GM12873 (cell line): ENCODE data around the gene C3orf70.

Experiments
- TF ChIP-seq, protein P1 (sequence below): IDR thresholded peaks from 2 replicates; pipeline ENCODE4 v1.5.1; 2012; ENCODE audit warnings: low read depth, mild to moderate bottlenecking, moderate library complexity, low read length, control low read depth; ENCODE audit not compliant: insufficient read depth; ENCODE audit errors: missing control alignments

Gene C3orf70

DNA sequence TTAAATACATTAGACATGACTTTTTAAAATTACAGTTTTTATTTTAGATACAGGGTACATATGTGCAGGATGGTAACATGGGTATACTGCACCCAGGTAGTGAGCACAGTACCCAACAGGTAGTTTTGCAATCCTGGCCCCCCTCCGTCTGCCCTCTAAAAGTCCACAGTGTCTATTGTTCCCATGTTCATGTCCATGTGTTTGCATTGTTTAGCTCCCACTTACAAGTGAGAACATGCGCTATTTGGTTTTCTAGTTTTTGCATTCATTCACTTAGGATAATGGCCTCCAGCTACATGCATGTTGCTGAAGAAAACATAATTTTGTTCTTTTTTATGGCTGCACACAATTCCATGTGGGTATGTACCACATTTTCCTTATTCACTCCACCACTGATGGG is 23.8 kb downstream of the C3orf70 start:
- TF ChIP-seq, protein P1, sequence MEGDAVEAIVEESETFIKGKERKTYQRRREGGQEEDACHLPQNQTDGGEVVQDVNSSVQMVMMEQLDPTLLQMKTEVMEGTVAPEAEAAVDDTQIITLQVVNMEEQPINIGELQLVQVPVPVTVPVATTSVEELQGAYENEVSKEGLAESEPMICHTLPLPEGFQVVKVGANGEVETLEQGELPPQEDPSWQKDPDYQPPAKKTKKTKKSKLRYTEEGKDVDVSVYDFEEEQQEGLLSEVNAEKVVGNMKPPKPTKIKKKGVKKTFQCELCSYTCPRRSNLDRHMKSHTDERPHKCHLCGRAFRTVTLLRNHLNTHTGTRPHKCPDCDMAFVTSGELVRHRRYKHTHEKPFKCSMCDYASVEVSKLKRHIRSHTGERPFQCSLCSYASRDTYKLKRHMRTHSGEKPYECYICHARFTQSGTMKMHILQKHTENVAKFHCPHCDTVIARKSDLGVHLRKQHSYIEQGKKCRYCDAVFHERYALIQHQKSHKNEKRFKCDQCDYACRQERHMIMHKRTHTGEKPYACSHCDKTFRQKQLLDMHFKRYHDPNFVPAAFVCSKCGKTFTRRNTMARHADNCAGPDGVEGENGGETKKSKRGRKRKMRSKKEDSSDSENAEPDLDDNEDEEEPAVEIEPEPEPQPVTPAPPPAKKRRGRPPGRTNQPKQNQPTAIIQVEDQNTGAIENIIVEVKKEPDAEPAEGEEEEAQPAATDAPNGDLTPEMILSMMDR = no peak

DNA sequence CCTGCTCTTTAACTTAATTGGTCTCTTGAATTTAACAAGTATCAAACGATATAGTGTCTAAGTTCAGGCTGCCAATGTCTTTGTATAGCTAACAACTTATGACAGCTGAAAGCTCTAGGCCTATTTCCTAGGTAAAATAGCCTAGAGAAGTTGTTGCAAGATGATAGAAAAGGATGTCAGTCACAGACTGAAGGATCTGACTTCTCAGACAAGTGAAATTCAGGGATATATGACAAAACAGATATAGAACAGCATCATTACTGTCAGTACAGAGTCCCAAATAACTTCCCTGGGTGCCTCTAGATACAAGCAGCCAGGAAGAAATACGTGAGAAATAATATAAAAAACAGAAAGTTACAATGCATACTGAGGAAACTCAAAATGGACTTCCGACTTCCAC is 26.7 kb downstream of the C3orf70 start:
- TF ChIP-seq, protein P1 = no peak

DNA sequence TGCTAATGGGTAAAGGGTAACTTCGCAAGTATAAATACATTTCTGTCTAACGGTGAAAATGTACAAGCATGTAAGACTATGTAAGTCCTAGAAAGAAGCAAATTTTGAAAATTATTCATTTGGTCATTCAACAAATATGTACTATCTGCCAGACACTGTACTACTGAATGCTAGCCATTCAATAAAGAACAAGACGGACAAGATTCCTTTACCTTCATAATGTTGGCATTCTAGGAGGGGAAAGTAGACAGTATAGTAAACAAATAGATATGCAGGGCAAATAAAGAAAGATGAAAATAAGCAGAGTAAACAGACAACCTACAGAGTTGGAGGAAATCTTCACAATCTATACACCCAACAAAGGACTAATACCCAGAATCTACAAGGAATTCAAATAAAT is 32.7 kb downstream of the C3orf70 start:
- TF ChIP-seq, protein P1 = no peak

DNA sequence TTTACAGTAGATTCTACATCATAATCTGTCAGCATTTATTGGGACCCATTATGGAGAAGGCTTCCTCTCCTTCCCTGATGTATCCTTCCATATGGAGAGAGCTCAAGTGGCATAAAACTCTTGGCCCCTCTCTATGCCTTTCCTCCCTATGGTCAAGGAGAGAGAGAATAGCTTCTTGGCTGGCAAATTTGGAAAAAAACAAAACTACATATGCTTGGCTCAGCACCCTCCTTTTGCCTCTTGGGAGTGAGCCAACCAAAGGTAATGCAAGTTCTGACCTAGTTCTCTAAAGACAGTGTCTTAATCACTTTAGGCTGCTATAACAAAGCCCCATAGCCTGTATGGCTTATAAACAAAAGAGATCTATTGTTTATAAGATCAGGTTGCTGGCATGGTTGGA is 37.5 kb downstream of the C3orf70 start:
- TF ChIP-seq, protein P1 = no peak

DNA sequence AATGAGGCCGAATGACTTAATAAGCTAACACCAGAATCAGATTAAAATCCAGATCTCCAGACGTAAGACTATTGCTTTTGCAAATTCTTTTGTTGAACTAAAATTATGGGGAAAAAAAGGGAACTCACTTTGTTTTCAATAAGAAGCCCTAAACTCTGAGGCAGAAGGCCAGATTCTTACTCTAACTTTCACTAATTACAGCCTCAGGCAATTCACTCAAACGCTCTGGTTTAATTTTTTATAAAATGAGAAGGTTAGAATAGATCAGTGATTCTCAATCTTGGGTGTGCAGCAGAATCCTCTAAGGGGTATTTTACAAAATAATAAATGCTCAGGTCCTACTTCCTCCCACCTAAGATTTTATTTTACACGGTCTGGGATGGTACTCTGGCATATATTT is 38.1 kb downstream of the C3orf70 start:
- TF ChIP-seq, protein P1 = no peak

DNA sequence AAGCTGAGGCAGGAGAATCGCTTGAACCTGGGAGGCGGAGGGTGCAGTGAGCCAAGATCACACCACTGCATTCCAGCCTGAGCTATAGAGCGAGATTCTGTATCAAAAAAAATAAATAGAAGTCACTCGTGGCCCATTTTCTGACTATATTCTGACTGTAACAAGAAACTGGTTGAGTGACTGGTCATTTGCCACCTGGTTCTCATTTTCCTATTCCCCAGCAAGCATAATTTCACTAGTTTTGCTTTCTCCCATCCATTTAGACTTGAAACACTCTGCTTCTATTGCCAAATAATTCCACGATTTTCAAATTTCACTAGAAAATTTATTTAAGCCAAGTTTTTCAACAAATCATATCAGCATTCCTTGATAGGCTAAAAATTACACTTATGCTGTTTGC is 40.7 kb downstream of the C3orf70 start:
- TF ChIP-seq, protein P1 = no peak

DNA sequence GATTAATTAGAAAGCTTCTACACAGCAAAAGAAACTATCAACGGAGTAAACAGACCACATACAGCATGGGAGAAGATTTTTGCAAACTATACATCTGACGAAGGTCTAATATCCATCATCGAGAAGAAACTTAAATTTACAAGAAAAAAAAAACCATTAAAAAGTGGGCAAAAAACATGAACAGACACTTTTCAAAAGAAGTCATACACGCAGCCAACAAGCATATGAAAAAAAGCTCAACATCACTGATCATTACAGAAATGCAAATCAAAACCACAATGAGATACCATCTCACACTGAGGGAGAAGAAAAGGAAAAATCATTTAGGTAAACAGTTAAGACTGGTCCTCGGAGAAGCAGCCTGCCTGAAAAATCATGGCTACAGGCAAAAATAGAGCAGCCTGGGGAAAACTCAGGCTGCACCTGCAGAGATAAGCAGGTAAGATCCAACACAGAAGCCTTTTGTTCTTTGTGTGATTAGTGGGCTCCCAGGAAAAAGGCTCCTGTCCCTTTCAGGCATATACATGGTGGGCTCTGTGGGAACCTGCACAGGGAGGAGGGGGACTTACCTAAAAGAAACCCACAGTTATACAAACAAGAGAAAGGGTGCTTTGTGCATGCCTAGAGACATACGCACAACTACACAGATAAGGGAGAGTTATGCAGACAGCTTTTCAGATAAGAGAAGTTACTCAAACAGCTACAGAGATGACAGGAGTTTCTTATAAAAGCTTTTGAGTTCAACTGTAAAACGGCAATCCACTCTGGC is 49.3 kb downstream of the C3orf70 start:
- TF ChIP-seq, protein P1 = no peak
